A204.1 (cell line): ENCODE measurements around the gene DCAF6.

ENCODE experiments used
- FAIRE-seq: peaks from 2 replicates; lab custom pipeline; 2012; peaks lifted over from hg19 to GRCh38; lab: Jason Lieb, UNC

The DCAF6 gene

DNA sequence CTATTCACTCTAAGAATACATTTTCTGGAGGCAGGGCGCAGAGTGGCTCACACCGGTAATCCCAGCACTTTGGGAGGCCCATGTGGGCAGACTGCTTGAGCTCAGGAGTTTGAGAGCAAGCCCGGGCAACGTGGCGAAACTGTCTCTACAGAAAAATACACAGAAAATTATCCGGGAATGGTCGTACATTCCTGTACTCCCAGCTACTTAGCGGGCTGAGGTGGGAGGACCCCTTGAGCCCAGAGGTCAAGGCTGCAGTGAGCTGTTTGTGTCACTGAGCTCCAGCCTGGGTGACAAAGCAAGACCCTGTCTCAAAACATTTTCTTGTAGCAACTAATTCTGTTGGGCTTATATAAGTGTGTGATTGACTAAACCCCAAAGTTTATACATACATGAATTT lies 169.8 kb downstream of the DCAF6 start:
- FAIRE-seq = no peak

DNA sequence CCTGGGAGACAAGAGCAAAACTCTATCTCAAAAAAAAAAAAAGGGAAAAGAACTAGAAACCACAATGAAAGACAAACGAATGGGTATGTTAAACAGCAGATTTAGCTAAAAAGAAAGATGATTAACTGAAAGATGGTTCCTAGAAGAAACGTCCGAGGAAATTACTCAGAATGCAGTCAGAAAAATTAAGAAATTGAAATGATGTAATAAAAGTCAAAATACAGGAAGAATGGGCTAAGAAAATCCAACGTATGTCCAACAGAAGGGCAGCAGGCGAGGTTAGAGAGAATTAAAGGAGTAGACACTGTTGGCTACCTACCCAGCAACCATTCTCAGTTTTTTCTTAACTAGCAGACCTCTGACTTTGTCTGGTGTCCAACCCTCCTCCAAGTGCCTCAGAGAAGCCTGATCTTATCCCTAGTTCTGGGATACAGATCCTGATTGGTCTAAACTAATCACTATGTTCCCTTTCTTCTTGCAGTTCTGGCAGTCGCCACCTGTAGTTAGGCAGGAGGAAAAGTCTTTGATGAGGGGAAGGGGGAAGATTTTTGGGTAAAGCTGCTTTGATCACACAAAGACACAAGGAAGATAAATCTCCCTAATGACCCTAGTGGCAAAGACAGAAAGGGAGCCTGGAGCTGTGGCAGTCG lies 174.5 kb downstream of the DCAF6 start:
- FAIRE-seq = no peak

DNA sequence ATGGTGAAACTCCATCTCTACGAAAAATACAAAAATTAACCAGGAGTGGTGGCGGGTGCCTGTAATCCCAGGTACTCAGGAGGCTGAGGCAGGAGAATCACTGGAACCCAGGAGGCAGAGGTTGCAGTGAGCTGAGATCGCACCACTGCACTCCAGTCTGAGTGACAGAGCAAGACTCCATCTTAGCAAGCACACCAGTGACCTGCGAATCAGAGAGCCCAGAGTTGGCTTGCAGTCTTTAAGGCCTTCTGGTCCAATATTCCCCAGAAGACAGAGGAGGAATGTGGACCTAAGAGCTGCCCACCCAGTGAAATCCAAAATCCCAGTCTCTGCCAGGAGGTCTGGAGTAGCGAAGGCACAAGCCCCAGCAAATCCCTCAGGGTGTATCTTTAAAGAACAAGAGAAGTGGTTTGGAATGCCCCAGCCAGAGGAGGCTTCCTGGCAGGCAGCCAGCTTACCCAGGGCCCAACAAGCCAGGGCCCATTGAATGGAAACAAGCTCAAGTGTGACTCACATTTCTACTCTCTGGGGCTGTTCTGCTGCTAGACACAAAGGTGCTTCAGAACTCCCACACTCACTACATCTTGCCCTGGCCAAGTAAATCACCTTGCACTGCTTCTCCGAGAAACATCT lies 176.3 kb downstream of the DCAF6 start:
- FAIRE-seq = no peak

DNA sequence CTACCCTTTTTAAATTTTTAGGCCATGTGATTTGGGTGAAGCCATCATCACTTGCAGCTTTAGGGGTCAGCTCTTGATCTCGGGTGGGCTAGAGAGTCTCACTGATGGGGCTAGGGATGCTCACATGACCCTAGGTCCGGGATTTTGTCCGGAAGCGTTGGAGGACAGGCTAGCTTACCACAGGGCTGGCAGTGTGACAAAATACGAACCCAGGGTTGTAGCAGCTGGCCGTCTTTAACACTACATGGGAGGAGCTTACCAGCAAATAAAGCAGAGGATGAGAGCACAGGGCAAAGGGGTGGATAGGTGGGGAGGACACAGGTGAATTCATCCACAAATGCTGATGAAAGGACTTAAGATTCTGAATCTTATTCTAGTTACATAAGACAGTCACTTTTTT lies 178.4 kb downstream of the DCAF6 start:
- FAIRE-seq = no peak

DNA sequence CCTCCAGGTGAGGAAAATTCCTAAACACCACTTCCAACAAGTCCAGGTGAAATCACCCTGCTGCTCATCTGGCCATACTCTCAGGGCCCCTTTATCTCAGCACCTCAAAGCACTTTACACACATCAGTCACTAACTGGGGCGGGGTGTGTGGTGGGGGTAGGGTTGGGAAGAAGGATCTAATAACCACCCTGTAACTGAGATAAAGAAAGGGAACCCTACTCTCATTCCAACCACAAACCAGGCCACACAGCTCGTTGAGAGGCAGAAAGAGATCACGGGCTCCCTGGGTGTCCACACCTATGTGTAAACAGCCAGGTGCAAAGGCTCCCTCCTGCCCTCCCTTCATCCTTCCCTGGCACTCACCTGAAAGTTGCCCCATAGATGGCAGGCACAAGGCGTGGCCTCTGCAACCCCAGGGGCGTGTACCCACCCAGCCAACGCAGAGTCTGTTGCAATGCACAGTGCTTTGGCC lies 179.9 kb downstream of the DCAF6 start:
- no peak for FAIRE-seq

DNA sequence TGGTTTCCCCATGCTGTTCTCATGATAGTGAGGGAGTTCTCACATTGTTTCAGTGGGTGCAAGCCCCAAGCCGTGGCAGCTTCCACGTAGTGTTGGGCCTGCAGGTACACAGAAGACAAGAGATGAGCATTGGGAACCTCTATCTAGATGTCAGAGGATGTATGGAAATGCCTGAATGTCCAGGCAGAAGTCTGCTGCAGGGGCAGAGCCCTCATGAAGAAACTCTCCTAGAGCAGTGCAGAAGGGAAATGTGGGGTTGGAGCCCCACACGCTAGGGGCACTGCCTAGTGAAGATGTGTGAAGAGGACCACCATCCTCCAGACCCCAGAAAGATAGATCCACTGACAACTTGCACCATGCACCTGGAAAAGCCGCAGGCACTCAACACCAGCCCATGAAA lies 183.3 kb downstream of the DCAF6 start:
- no peak for FAIRE-seq

DNA sequence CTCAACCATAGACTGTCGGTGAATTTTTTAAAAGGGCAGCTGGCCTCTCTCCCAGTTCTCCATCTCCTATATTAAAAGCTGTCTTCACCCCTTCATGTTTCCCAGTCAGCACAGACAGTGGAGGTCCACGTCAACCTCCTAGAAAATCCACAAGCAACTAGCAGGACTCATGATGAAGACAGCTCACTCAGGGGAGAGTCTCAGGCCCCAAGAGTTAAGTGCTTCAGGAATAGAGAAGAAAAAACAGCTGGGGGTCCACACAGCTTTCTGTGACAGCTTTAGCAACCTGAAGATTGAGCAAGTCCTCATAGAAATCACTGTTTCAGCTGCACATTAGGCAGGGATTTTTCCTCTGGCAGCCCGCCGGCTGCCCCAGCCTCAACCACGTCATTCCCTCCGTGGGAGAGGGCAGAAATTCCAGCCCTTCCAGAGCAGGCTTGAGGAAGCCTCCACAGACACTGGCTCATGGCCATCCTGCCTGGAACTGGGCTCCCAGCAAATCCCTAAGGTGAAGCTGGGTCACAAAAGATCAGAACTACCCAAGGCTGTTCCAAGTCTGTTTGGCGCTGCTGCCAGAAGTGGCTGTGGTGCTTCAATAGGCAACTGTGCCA lies 185.0 kb downstream of the DCAF6 start:
- no peak for FAIRE-seq

DNA sequence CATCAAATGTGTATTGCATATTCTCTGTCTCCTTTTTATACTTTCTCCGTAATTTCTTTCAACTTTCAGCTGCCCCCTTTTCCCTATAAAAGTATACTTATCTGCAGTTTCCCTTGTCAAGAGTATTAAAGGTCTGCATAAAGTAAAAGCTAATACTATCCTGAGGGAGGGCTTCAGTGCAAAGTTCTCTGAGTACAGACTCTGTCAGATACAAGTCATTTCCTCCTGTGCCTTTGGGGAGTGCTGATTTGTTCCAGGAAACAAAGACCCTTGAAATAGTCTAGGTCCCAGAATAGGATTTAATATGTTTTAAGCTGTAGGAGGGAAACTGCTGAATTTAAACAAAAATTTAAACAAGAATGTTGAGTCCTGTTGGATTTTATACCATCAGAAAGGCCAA lies 188.6 kb downstream of the DCAF6 start:
- FAIRE-seq = no peak
